B cell (primary cell): ENCODE data around the gene HDAC10. TPM values are rescaled to one million over a fixed set of nuclear protein-coding genes. Genes with fewer than 3 reads are reported as not detected.

Experiments
- ATAC-seq: fragments of 200-7000 bp; cut with Tn5 transposase; one replicate; pipeline ENCODE4 v1.10.0; 2021; ENCODE audit warnings: low read depth, mild to moderate bottlenecking, moderate number of reproducible peaks, moderate library complexity
- CTCF ChIA-PET: fragments of 350-600 bp; sonication (Branson Sonifier 250); formaldehyde crosslinking; loops from one replicate; lab custom pipeline; 2021; ENCODE audit warnings: antibody characterized with exemption, inconsistent platforms; lab: Charles Lee
- POLR2A ChIA-PET: fragments of 350-600 bp; sonication (Branson Sonifier 250); formaldehyde crosslinking; loops from one replicate; lab custom pipeline; 2021; ENCODE audit warnings: antibody characterized with exemption; lab: Charles Lee
- DNase-seq: peaks from one replicate; pipeline ENCODE4 v3.0.0; 2013
- H2AFZ ChIP-seq: 2 replicates; pipeline ENCODE4 v1.6.1; 2012; ENCODE audit warnings: mild to moderate bottlenecking, low read depth, low read length; ENCODE audit not compliant: insufficient read depth, poor library complexity, severe bottlenecking
- H3K27ac ChIP-seq, 2 donors: 1 replicate in 1 of 2; 2 replicates in 1 of 2; pipeline ENCODE4 v1.5.1; 2012 to 2013; ENCODE audit warnings: low read length in 2 of 2, mild to moderate bottlenecking in 2 of 2, moderate library complexity in 1 of 2
- H3K27me3 ChIP-seq, 4 experiments: fragments of 200-600 bp in 1 of 4; sonication (generic) in 1 of 4; replicated peaks in 1 of 4; 1 replicate in 2 of 4; 2 replicates in 2 of 4; pipeline versions ENCODE4 v1.6.1 to v1.7.0; 2013 to 2016; ENCODE audit warnings: low read length in 3 of 4, mild to moderate bottlenecking in 2 of 4, mixed read lengths in 1 of 4, moderate library complexity in 1 of 4; ENCODE audit not compliant: insufficient read depth in 4 of 4, control insufficient read depth in 3 of 4; ENCODE audit errors: control extremely low read depth in 1 of 4
- H3K36me3 ChIP-seq, 2 experiments: replicated peaks in 1 of 2; 1 replicate in 1 of 2; 2 replicates in 1 of 2; pipeline versions ENCODE4 v1.6.1 to v1.7.1; 2013; ENCODE audit warnings: low read length in 1 of 2; ENCODE audit not compliant: insufficient read depth in 2 of 2, control insufficient read depth in 1 of 2; ENCODE audit errors: control extremely low read depth in 1 of 2, extremely low read depth in 1 of 2
- H3K4me1 ChIP-seq, 2 donors: fragments of 200-600 bp in 1 of 2; sonication (generic) in 1 of 2; 1 replicate in 1 of 2; 2 replicates in 1 of 2; pipeline versions ENCODE4 v1.5.1 to v1.6.1; 2013 to 2017; ENCODE audit warnings: low read length in 2 of 2; ENCODE audit not compliant: control insufficient read depth in 2 of 2, insufficient read depth in 2 of 2
- H3K4me2 ChIP-seq: replicated peaks from 2 replicates; pipeline ENCODE3; 2012; ENCODE audit warnings: mild to moderate bottlenecking, low read depth, low read length; ENCODE audit not compliant: poor library complexity, severe bottlenecking
- H3K4me3 ChIP-seq, 5 experiments: fragments of 200-600 bp in 1 of 5; sonication (generic) in 1 of 5; 1 replicate in 3 of 5; 2 replicates in 2 of 5; pipeline versions ENCODE4 v1.5.1 to v1.7.0; 2011 to 2016; ENCODE audit warnings: low read length in 4 of 5, mild to moderate bottlenecking in 4 of 5, low read depth in 2 of 5, control low read depth in 1 of 5, moderate library complexity in 1 of 5; ENCODE audit not compliant: insufficient read depth in 1 of 5; ENCODE audit errors: control extremely low read depth in 1 of 5, extremely low read depth in 1 of 5
- H3K79me2 ChIP-seq: fragments of 200-600 bp; sonication (generic); one replicate; pipeline ENCODE4 v1.6.0; 2016; ENCODE audit warnings: low read length; ENCODE audit not compliant: control insufficient read depth, insufficient read depth
- H3K9ac ChIP-seq: fragments of 200-600 bp; sonication (generic); 2 replicates; pipeline ENCODE4 v1.6.1; 2017; ENCODE audit warnings: mild to moderate bottlenecking, low read length, moderate library complexity
- H3K9me3 ChIP-seq, 3 donors: one replicate each; pipeline versions ENCODE4 v1.6.1 to v1.7.1; 2013; ENCODE audit warnings: low read length in 2 of 3; ENCODE audit not compliant: control insufficient read depth in 2 of 3, insufficient read depth in 1 of 3; ENCODE audit errors: control extremely low read depth in 1 of 3
- H4K20me1 ChIP-seq: 2 replicates; pipeline ENCODE4 v1.6.0; 2012; ENCODE audit warnings: mild to moderate bottlenecking, low read length; ENCODE audit not compliant: insufficient read depth, control insufficient read depth, poor library complexity, severe bottlenecking
- H3K27ac Mint-ChIP-seq: one replicate; pipeline ENCODE4 v1.8.0; 2021; ENCODE audit warnings: mixed read lengths
- H3K27me3 Mint-ChIP-seq: one replicate; pipeline ENCODE4 v1.8.0; 2021; ENCODE audit warnings: mixed read lengths
- H3K4me1 Mint-ChIP-seq: one replicate; pipeline ENCODE4 v1.8.0; 2021; ENCODE audit warnings: mixed read lengths
- H3K4me3 Mint-ChIP-seq: one replicate; pipeline ENCODE4 v1.8.0; 2021; ENCODE audit warnings: mixed read lengths
- H3K9me3 Mint-ChIP-seq: one replicate; pipeline ENCODE4 v1.8.0; 2022; ENCODE audit warnings: mixed read lengths; ENCODE audit not compliant: insufficient read depth
- EZH2 ChIP-seq: IDR thresholded peaks from 2 replicates; pipeline ENCODE4 v1.6.1; 2012; ENCODE audit warnings: borderline replicate concordance, low read depth, mild to moderate bottlenecking, moderate library complexity, low read length; ENCODE audit not compliant: insufficient read depth, poor library complexity, severe bottlenecking
- WGBS: methylation state at CpG from one replicate; pipeline ENCODE4 v1.1.5; 2013; ENCODE audit warnings: missing lambda C conversion rate; ENCODE audit not compliant: insufficient coverage; 5-methylcytosine and 5-hydroxymethylcytosine counted together
- intact Hi-C: fragments of 100-400 bp; cut with micrococcal nuclease; formaldehyde crosslinking; loops from one replicate; pipeline ENCODE4 v1.10.0; 2022
- polyA plus RNA-seq: library from polyadenylated mRNA; depleted of rRNA; stranded (reverse); fragments of >200 nt; gene quantifications from 2 replicates; pipeline ENCODE4 v1.2.3, GENCODE V29; 2012
- total RNA-seq, 2 donors: library from RNA; stranded (reverse); fragments of 120-200 nt in 1 of 2; gene quantifications; 1 replicate in 1 of 2; 2 replicates in 1 of 2; pipeline versions ENCODE4 v1.2.3 to v1.2.4, GENCODE V29; 2013 to 2022
- TF ChIP-seq, protein P1 (sequence below): fragments of 200-600 bp; IDR thresholded peaks from one replicate; pipeline ENCODE4 v1.8.0; 2022; ENCODE audit warnings: antibody characterized with exemption, mild to moderate bottlenecking

HDAC10 gene
- total and polyA plus RNA-seq, 2 donors (not counting 1 experiment from before 2014, with no cell fraction given): 136 to 187 TPM

DNA sequence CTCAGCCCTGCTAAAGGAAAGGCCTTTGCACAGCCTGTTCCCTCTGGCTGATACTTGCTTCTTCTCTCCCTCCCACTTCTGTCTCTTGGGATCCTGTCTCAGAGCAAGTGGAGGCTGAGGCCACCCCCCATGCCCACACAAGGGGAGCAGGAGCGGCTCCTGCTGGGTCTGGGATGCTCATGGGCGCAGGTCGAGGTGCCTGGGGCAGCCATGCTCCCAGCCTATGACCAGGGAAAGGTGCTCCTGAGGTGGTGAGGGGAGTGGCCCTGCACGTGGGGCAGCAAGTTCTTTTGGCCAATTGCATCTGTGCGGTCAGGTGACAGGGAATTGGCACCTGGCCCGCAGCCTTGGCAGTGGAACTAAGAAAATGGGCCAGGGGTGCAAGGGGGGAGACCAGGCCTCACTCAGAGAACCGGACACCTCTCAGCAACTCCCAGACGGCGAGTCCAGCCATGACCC, 17.6 kb upstream of the HDAC10 start:
- H3K9me3 Mint-ChIP-seq: no peaks in the 10 kb centered on the region
- TF ChIP-seq, protein P1, sequence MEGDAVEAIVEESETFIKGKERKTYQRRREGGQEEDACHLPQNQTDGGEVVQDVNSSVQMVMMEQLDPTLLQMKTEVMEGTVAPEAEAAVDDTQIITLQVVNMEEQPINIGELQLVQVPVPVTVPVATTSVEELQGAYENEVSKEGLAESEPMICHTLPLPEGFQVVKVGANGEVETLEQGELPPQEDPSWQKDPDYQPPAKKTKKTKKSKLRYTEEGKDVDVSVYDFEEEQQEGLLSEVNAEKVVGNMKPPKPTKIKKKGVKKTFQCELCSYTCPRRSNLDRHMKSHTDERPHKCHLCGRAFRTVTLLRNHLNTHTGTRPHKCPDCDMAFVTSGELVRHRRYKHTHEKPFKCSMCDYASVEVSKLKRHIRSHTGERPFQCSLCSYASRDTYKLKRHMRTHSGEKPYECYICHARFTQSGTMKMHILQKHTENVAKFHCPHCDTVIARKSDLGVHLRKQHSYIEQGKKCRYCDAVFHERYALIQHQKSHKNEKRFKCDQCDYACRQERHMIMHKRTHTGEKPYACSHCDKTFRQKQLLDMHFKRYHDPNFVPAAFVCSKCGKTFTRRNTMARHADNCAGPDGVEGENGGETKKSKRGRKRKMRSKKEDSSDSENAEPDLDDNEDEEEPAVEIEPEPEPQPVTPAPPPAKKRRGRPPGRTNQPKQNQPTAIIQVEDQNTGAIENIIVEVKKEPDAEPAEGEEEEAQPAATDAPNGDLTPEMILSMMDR: no peak
- no peak for TF ChIP-seq EZH2
- peak overlapping the region; percentile 53 for H3K4me3 Mint-ChIP-seq
- H3K79me2 ChIP-seq: no peaks in the 10 kb centered on the region
- H3K9ac ChIP-seq: no peak overlapping the region
- no peak overlapping the region for H2AFZ ChIP-seq
- H3K27ac Mint-ChIP-seq: no peak overlapping the region
- H3K4me3 ChIP-seq: no peak overlapping the region
- H4K20me1 ChIP-seq: peaks cover 11% of the 10 kb centered on the region
- DNase-seq (no peak), ATAC-seq (no peak)
- intact Hi-C loops: no loop called here
- WGBS: 77% methylated on average over 8 of the region's 9 CpGs
- H3K27me3 ChIP-seq: peaks cover 0 to 23% (median 9%) of the 10 kb centered on the region in 4 experiments
- H3K36me3 ChIP-seq: no peaks in the 10 kb centered on the region
- H3K4me1 ChIP-seq: peaks cover 23 to 31% of the 10 kb centered on the region in 2 donors
- peaks cover 19% of the 10 kb centered on the region for H3K4me1 Mint-ChIP-seq
- POLR2A ChIA-PET: interaction anchor here (1.1 kb wide), 1 partner anchor 17 kb away, joined by 3 read pairs; no protein-coding TSS in a partner anchor
- H3K9me3 ChIP-seq: no peaks in the 10 kb centered on the region
- H3K27me3 Mint-ChIP-seq: no peaks in the 10 kb centered on the region
- CTCF ChIA-PET: interaction anchor here (0.7 to 1.2 kb wide), 2 partner anchors 26 to 58 kb away, joined by 3 read pairs; partner anchors contain the start of gene DENND6B
- H3K4me2 ChIP-seq: peak overlapping the region; percentile 58
- H3K27ac ChIP-seq: no peak overlapping the region

DNA sequence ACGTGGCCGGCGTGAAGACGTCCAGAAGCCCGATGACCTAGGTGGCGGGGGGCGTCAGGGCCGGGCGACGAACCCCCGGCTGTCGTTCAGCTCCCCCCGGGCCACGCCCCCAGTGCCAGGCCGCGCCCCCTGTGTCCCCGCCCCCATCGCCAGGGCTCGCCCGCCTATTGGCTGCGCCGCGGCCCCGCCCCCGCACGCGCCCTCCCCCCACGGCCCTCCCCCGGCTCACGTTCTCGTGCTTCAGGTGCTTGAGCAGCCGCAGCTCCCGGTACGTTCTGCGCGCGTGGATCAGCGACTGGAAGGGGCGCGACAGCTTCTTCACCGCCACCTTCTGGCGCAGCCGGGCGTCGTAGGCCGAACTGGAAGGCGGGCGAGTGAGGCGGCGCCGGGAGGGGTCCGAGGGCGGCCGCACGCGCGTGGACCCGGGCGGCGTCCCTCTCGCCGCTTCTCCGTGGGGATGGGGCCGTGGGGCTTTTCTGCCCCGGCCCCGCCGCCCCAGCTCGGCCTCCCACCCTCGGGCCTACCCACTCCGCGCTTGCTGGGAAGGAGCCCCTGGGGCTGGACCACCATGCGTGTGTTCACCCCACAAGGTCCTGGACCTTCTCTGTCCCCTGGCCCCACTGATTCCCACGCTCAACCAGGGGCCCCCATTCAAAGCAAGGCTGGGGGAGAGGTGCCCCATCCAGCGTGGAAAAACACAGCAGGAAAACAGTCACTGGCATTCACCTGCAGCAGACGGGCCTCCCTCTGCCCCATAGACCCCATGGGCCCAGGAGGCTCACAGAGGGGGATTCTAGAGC, 16.7 kb upstream of the HDAC10 start:
- ATAC-seq (no peak), DNase-seq (peak; percentile 65)
- Histone ChIP-seq H3K9me3 (no peaks in the 10 kb centered on the region), H3K4me2 (peak overlapping the region; percentile 58), H3K9ac (no peak overlapping the region), H3K36me3 (no peaks in the 10 kb centered on the region), H3K27ac (no peak overlapping the region), H3K27me3 (peaks cover 0 to 32% (median 9%) of the 10 kb centered on the region in 4 experiments), H3K79me2 (no peaks in the 10 kb centered on the region), H2AFZ (no peak overlapping the region), H4K20me1 (peaks cover 11% of the 10 kb centered on the region), H3K4me3 (no peak overlapping the region), H3K4me1 (peaks cover 25 to 36% of the 10 kb centered on the region in 2 donors)
- ChIA-PET POLR2A (interaction anchor here (0.5 to 0.7 kb wide), 2 partner anchors 15 to 296 kb away, joined by 3 to 4 read pairs; no protein-coding TSS in a partner anchor), CTCF (interaction anchor here (1.2 kb wide), 2 partner anchors 23 to 59 kb away, joined by 3 to 4 read pairs; partner anchors contain the start of genes DENND6B and TUBGCP6)
- Mint-ChIP-seq H3K4me3 (peak overlapping the region; percentile 53), H3K4me1 (peaks cover 21% of the 10 kb centered on the region), H3K27ac (no peak overlapping the region), H3K27me3 (no peaks in the 10 kb centered on the region), H3K9me3 (no peaks in the 10 kb centered on the region)
- WGBS: 25% methylated on average over 68 of the region's 75 CpGs
- TF ChIP-seq, protein P1: no peak
- intact Hi-C loops: no loop called here
